Measurements from ENCODE around the gene ICE1. TPM values are rescaled to one million over a fixed set of nuclear protein-coding genes. Genes with fewer than 3 reads are reported as not detected.

ICE1 gene
- total and polyA plus RNA-seq, 9 of the 15 experiments (the other 6 are each of a cell fraction or from before 2014, with no cell fraction given), result 4.9 to 47.4 (median 28.2) TPM

DNA sequence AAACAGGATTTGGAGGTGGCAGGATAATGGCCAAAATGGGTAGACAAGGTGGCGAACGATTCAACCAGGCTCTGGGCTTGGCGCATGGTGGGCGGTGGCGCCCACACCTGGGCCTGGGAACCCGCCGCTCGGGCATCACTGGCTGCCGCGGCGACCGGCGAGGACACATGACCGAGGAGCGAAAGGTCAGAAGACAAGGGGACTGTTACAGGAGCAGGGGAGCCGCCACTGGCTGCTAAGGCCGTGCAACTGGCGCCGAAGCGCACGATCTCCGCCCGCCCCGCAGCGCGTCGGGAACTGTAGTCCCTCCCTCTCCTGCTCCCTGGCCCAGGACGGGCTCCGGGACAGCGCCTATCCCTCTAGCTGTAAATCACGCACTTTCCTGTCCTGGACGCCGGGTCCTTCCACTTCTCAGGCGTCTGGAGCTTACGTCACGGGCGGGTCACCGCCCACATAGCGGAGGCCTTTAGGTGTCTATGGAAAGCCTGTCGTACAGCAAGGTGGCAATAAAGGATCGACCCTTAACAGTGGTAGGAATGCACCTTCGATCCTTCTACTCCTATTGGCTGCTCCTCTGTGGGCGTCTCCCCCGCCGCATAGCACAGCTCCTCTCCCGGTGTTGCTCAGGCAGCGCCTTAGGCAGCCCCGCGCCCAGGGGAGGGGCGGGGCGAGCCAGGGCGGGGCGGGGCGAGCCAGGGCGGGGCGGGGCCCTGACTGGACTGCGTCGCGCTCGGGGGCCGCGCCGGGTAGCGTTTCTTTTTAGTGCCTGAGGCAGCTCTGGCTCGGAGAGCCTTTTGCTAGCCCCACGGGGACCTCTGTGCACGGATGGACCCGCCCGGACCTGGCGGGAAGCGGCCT is at the start of gene ICE1 (continued):
- no peak for TF ChIP-seq ZFP1 (CRISPR knock-in tag; IDR thresholded peaks at IDR 0.05)
- TF ChIP-seq FOXP1 (CRISPR knock-in tag; IDR thresholded peaks at IDR 0.05), result 0 out of 2 replicates have a peak, but pooled peaks have one; percentile 74
- no peak for TF ChIP-seq SMARCE1 (IDR thresholded peaks at IDR 0.05)
- TF ChIP-seq NFXL1 (CRISPR knock-in tag; IDR thresholded peaks at IDR 0.05), result no peak
- TF ChIP-seq DNMT1 (IDR thresholded peaks at IDR 0.05), result no peak
- no peak for TF ChIP-seq ZNF280B (CRISPR knock-in tag; IDR thresholded peaks at IDR 0.05)
- TF ChIP-seq RFX7 (CRISPR knock-in tag; IDR thresholded peaks at IDR 0.05), result no peak
- TF ChIP-seq SIN3A (IDR thresholded peaks at IDR 0.05; ENCODE audit: borderline replicate concordance in 2 of 2, control insufficient read depth in 1 of 2, low read depth in 2 of 2, low read length in 2 of 2), result peak in 1 of 2 experiments; percentile 42; a peak in 2 of 4 replicates
- no peak for TF ChIP-seq SNAPC5 (CRISPR knock-in tag; IDR thresholded peaks at IDR 0.05)
- TF ChIP-seq ZNF3 (CRISPR knock-in tag; IDR thresholded peaks at IDR 0.05), result no peak
- TF ChIP-seq RUNX1 (IDR thresholded peaks at IDR 0.05; ENCODE audit: low read depth), result no peak
- TF ChIP-seq, protein P1, sequence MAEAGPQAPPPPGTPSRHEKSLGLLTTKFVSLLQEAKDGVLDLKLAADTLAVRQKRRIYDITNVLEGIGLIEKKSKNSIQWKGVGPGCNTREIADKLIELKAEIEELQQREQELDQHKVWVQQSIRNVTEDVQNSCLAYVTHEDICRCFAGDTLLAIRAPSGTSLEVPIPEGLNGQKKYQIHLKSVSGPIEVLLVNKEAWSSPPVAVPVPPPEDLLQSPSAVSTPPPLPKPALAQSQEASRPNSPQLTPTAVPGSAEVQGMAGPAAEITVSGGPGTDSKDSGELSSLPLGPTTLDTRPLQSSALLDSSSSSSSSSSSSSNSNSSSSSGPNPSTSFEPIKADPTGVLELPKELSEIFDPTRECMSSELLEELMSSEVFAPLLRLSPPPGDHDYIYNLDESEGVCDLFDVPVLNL (CRISPR knock-in tag; IDR thresholded peaks at IDR 0.05; ENCODE audit: low read depth), result no peak
- TF ChIP-seq CXXC5 (CRISPR knock-in tag; IDR thresholded peaks at IDR 0.05), result peak; percentile 92
- TF ChIP-seq BCL6 (CRISPR knock-in tag; IDR thresholded peaks at IDR 0.05), result no peak
- no peak for TF ChIP-seq ZSCAN32 (CRISPR knock-in tag; IDR thresholded peaks at IDR 0.05)
- no peak; the same call in 1 of the 2 replicates for TF ChIP-seq GATA2 (CRISPR knock-in tag; IDR thresholded peaks at IDR 0.05)
- TF ChIP-seq MCM5 (IDR thresholded peaks at IDR 0.05; ENCODE audit: low read depth), result no peak
- no peak for TF ChIP-seq GATAD2A (IDR thresholded peaks at IDR 0.05)
- peak; percentile 70; the same call in 1 of the 2 replicates for TF ChIP-seq JUND (IDR thresholded peaks at IDR 0.05; ENCODE audit: borderline replicate concordance, low read depth, low read length)
- peak; percentile 39; the same call in 1 of the 3 replicates for TF ChIP-seq JUND (tag; IDR thresholded peaks at IDR 0.05; ENCODE audit: borderline replicate concordance, low read depth, low read length)
- no peak for TF ChIP-seq POLR3A (IDR thresholded peaks at IDR 0.05; ENCODE audit: borderline replicate concordance, extremely low read depth, insufficient read depth, insufficient read length)
- no peak for TF ChIP-seq HDAC6 (IDR thresholded peaks at IDR 0.05; ENCODE audit: low read depth, low read length)
- TF ChIP-seq ELF2 (CRISPR knock-in tag; IDR thresholded peaks at IDR 0.05), result no peak; the same call in 1 of the 2 replicates
- no peak for TF ChIP-seq HDAC3 (IDR thresholded peaks at IDR 0.05; ENCODE audit: borderline replicate concordance, partially characterized antibody)
- TF ChIP-seq KAT8 (IDR thresholded peaks at IDR 0.05; ENCODE audit: low read depth), result no peak
- no peak for TF ChIP-seq ZNF764 (CRISPR knock-in tag; IDR thresholded peaks at IDR 0.05; ENCODE audit: low read depth)
- TF ChIP-seq, protein P2, sequence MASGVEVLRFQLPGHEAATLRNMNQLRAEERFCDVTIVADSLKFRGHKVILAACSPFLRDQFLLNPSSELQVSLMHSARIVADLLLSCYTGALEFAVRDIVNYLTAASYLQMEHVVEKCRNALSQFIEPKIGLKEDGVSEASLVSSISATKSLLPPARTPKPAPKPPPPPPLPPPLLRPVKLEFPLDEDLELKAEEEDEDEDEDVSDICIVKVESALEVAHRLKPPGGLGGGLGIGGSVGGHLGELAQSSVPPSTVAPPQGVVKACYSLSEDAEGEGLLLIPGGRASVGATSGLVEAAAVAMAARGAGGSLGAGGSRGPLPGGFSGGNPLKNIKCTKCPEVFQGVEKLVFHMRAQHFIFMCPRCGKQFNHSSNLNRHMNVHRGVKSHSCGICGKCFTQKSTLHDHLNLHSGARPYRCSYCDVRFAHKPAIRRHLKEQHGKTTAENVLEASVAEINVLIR (CRISPR knock-in tag; IDR thresholded peaks at IDR 0.05), result peak; percentile 99

All from K562 (cell line).